IPS-NIHi7 (cell line): ENCODE data around the gene OR13C2.
"Not testable (repeated sequence)": the region's sequence is repeated elsewhere in the genome, so short reads cannot be mapped to it uniquely, and the experiment has no call there.

Experiments
- DNase-seq: peaks from one replicate; pipeline ENCODE4 v3.0.0; 2012; ENCODE audit warnings: mixed read lengths; ENCODE audit errors: extremely low spot score

OR13C2 gene, protein sequence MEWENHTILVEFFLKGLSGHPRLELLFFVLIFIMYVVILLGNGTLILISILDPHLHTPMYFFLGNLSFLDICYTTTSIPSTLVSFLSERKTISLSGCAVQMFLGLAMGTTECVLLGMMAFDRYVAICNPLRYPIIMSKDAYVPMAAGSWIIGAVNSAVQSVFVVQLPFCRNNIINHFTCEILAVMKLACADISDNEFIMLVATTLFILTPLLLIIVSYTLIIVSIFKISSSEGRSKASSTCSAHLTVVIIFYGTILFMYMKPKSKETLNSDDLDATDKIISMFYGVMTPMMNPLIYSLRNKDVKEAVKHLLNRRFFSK

DNA sequence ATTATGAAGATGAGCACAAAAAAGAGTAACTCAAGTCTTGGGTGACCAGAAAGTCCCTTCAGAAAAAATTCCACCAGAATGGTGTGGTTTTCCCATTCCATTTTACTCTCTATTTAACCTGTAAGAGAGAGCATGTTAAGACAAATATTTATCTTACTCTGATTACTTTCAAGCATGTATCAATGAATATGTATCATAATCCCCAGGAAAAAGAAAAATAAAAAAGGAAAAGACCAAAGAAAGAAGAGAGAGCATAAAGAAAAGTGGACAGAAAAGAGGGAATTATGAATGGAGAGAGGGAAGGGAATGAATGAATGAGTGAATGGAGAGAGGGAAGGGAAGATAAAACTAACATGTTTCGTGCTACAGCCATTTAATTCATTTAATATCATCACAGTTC lies at the start of gene OR13C2:
TSS of gene OR13C2 (minus strand) at position 101 of the 400 bp plus-strand sequence. CDS start at position 101, 0 bp downstream.
- DNase-seq: not testable (repeated sequence)

DNA sequence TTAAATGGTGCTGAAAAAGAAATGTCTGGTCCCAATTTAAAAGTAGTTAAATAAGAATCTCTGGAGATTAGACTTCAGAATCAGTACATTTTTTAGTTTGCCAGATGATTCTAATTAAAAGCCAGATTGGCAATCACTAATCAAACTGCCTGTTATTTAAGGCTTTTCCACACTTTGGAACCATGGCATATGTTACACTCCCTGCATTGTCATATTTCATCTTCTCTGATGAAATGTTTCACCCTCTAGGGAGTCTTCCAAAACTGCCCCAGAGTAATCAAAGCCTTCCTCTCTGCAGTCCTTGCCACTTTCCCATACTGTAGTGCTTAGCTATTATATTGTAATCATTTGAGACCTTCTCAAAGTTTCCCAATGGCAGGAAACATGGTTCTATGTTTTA lies 30.0 kb upstream of the OR13C2 start:
- no peak for DNase-seq

DNA sequence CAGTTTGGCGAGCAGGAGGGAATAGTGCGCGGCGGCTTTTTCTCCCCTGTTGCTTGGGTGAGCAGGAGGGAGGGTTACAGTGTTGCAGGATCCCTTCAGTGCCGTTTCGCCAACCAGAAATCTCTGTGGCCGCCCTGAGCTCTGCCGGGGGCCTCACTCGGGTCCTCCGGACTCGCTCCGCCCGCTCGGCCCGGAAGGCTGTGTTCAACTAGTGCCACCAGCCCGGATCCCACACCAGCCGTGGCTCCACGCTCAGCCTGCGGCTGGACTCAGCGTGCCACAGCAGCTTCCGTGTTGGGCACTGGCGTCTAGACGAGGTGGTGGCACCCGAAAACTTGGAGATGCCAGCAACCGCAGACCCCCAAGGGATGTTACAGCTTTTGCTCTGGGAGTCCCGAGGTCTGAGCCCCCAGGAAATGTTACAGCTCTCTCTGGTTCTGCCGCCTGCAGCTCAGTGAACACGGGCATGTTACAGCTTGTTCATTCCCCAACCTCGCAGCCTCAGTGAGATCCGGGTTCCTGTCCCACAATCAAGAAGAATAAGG lies 28.6 kb upstream of the OR13C2 start:
- DNase-seq: no peak

DNA sequence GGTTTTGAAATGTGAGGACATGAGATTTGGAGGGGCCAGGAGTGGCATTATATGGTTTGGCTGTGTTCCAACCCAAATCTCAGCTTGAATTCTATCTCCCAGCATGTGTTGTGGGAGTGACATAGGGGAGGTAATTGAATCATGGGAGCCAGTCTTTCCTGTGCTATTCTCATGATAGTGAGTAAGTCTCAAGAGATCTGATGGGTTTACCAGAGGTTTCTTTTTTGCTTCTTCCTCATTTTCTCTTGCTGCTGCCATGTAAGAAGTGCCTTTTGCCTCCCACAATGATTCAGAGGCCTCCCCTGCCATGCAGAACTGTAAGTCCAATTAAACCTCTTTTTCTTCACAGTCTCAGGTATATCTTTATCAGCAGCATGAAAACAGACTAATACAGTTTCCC lies 20.5 kb upstream of the OR13C2 start:
- not testable (repeated sequence) for DNase-seq

DNA sequence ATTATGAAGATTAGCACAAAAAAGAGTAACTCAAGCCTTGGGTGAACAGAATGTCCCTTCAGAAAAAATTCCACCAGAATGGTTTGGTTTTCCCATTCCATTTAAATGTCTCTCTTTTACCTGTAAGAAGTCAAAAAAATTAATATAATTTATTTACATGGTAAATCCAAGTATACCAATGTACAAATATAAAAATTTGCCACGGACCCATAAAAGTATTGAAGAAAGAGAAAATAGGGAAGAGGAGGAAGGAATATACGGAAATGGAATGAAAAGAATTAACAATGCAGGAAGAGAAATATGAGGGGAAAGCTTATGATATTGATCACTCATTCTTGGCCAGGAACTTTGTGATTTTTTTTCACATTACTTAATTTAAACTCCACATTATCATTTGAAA lies 12.7 kb upstream of the OR13C2 start, which contains the start of gene OR13C9:
TSS of gene OR13C9 (minus strand) at position 101 of the 400 bp plus-strand sequence. CDS start at position 101, 0 bp downstream.
- DNase-seq: no peak

DNA sequence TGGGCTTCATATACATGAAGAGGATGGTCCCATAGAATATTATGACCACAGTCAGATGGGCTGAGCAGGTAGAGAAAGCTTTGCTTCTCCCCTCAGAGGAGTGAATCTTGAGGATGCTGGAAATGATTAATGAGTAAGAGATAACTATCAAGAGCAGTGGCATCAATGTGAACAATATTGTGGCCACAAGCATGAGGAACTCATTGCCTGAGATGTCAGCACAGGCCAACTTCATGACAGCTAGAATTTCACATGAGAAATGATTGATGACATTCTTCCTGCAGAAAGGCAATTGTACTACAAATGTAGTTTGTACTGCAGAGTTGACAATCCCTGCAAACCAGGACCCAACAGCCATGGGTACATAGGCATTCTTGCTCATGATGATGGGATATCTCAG lies 12.0 kb upstream of the OR13C2 start:
- no peak for DNase-seq

DNA sequence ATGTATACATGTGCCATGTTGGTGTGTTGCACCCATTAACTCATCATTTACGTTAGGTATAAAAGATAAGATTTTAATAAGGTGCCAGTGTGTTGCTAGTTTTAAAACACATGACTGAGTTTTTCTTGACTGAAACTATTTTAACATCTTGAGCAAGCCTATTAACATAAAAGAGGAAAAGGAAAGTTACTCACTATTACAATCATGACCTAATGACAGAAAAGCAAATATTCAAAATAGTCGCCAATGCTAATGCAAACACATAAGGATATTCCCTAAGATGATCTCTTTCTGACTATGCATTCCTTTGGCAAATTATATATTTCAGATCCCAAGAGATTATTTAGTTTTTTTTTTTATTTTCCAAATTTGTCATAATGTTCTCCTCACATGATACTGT lies 5.8 kb upstream of the OR13C2 start:
- DNase-seq: no peak

DNA sequence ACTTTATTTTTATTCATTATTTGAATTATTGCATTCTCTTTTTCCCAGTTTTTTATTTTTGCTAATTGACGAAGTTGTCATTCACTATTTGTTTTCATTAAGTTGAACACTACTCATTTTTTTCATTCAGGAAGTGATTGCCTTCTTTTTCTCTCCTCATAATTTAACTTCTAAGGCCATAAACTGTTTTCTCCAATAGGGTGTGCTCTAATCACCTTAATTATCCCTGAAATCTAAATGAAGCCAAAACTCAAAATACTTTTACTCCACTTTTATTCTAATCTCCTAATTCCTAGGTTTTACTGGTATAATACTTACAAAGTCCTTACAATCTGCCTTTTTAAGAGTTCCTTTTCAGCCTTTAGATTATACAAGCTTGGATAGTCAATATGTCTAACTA lies 2.9 kb upstream of the OR13C2 start:
- no peak for DNase-seq

DNA sequence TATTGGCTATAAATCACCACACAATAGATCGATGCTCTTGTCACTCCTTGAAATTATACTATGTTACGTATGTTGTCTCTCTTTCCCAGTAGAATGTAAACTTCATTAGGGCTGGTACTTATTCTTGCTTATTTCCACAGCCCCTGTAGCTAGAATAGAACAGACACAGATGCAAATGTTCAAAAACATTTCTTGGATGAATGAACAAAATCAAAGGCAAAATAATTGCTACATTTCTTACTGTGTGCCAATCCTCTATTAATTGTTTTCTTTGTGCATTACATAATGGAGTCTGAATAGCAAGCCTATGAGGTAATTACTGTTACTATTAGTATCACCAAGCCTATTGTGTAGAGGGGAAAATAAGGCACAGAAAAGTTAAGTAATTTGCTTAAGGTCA lies 725 bp upstream of the OR13C2 start:
- no peak for DNase-seq

DNA sequence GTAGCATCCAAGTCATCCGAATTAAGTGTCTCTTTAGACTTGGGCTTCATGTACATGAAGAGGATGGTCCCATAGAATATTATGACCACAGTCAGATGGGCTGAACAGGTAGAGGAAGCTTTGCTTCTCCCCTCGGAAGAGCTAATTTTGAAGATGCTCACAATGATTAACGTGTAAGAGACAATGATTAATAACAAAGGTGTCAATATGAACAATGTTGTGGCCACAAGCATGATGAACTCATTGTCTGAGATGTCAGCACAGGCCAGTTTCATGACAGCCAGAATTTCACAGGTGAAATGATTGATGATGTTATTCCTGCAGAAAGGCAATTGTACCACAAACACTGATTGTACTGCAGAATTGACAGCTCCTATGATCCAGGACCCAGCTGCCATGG lies 626 bp downstream of the OR13C2 start:
- DNase-seq: no peak

DNA sequence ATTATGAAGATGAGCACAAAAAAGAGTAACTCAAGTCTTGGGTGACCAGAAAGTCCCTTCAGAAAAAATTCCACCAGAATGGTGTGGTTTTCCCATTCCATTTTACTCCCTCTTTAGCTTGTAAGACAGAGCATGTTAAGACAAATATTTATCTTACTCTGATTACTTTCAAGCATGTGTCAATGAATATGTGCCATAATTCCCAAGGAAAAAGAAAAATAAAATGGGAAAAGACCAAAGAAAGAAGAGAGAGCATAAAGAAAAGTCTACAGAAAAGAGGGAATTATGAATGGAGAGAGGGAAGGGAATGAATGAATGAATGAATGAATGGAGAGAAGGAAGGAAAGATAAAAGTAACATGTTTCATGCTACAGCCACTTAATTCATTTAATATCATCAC lies 6.1 kb downstream of the OR13C2 start, which contains the start of gene OR13C5:
TSS of gene OR13C5 (minus strand) at position 101 of the 400 bp plus-strand sequence. CDS start at position 101, 0 bp downstream.
- DNase-seq: not testable (repeated sequence)

DNA sequence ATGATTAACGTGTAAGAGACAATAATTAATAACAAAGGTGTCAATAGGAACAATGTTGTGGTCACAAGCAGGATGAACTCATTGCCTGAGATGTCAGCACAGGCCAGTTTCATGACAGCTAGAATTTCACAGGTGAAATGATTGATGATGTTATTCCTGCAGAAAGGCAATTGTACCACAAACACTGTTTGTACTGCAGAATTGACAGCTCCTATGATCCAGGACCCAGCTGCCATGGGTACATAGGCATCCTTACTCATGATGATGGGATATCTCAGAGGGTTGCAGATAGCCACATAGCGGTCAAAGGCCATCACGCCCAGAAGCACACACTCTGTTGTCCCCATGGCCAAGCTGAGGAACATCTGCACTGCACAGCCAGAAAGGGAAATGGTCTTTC lies 6.7 kb downstream of the OR13C2 start:
- not testable (repeated sequence) for DNase-seq

DNA sequence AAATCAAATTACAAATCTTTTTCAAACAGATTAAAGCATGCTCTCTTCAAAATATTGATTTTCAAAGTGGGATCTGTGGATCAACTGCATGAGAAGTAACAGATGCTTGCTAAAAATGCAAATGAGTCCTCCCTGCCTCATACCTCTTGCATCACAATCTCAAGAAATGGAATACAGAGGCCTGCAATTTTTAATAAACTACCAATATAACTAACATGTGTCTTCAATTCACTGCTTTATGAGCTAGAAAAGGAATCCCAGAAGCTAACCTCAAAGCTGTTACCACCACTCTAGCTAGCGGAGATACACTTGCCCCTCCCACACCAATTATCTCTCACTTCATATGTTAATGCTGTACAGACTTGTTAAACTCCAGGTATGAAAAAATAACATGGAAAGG lies 15.8 kb downstream of the OR13C2 start:
- DNase-seq: no peak

DNA sequence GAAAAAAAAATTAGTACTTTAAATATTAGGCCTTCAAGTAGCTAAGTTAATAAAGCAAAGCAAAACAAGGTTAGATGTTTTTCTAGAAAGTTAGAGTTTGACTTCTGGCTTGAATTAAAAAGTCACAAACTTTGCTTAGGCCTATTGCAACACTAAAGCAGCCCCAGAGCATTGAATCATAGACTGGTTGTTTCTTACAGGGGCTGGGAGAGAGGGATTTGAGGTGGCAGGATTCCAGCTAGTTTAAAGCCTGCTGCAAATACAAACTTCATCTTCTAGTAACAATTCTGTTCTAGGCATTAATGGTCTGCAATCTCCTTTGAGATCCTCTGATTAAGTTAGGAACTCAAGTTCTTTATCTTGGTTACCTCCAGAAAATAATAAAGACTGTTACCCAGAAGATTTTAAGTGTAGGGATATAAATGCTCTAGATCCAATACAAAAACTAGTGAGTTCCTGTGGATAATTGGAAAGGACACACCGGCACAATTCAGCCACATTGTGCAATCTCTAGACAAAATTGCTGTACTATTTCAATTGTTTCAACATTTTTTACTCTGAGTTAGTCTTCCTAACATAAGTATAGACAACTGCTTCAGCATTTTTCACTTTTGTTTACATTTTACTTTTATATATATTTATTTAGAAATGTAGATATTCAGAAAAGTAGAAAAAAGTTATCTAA lies 18.8 kb downstream of the OR13C2 start:
- no peak for DNase-seq

DNA sequence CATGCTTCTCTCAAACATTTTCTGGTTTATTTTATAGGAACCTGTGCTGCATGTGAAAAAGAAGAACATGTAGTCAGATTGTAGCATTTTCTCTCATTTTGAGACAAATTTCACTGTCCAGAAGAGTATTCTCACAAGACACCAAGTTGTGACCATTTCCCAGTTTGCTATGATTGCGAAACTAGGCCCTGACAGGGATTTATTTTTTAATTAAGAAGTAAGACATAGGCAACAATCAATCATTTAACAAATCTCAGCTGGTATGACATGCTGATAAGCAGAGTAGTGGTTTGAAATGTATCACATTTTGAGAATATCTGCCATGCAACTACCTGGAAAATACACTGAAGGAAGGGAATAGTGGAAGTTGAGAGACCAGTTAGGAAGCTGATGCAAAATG lies 24.9 kb downstream of the OR13C2 start:
- DNase-seq: no peak

DNA sequence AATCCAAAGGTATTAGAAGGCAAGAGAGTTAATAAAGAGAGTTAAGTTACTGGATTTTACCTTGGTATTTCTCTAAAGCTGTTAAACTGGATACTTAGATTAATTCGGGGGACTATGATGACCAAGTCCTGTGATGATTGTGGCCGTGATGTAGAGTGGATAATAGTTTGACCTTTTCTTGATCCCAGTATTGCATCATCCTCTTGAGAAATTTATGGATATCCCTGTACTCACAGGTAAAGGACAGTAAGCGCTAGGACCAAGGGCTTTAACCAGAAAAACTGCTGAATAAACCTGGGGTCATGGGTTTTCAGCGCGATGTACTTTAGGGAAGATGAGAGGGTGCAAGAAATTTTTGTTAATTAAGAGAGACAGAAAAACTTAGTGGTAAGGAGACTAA lies 28.2 kb downstream of the OR13C2 start:
- no peak for DNase-seq

DNA sequence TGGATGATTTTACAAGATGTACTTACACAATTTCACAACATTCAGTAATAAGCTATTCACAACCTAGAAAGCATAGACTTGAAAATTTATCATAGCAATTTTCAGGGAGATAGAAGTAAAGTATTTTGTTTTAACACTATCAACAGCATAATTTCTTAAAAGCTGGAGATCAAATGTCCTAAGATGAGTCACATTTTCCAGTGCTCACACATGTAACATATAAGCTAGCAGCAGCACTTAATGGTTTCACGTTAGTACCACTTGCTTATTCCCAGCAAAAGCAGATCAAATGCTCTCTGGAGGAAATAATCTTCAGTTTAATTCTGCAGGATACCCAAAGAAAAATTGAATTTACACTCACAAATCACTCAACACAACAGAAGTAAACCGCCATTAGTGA lies 30.0 kb downstream of the OR13C2 start:
- DNase-seq: no peak

DNA sequence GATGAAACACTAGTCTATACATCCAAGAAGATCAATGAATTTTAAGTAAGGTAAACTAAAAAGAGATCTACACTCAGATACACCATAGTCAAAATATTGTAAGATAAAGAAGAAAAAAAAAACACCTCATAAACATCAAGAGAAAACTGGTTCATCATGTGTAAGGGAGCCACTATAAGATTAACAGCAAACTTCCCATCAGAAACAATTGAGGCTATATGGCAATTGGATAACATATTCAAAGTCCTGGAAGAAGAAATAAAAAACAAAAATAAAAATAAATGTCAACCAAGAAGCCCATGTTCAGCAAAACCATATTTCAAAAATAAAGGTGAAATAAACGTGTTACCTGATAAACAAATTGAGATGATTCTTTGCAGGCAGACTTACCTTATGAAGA lies 32.8 kb downstream of the OR13C2 start:
- no peak for DNase-seq

DNA sequence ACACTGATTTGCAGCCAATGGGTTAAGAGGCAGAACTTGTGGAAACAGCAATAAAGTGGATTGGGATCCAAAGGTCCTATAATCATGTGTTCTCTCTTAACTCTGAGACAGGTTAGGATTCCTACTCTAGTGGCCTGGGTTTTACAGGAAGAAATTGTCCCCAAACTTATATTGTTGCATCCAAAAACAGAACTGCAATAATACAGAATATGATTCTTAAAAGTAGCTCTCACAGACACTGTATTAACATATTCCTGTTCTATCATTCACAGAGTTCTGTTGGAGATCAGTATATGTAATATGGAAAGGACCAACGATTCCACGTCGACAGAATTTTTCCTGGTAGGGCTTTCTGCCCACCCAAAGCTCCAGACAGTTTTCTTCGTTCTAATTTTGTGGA lies 36.6 kb downstream of the OR13C2 start, which contains the start of gene OR13C8:
TSS of gene OR13C8 (plus strand) at position 301 of the 400 bp plus-strand sequence. CDS start at position 301, 0 bp downstream.
- DNase-seq: no peak

DNA sequence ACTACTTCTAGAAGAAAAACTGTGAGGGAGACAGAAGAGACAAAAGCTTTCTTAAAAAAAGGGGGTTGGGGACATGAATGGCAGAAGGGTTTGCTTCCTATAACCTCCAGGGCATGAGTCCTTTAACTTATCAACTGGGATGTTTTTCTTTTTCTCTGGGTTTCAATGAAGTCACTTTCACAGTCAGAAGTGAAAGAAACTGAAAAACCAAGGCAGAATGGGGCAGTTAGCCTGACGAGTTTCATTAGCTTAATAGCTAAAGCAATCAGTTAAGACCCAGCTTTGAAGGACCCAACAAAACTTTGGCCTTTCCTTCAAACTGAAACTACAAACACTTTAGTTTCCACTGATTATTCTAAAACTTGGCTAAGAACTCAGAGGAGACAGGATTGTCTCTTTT lies 41.1 kb downstream of the OR13C2 start:
- no peak for DNase-seq

DNA sequence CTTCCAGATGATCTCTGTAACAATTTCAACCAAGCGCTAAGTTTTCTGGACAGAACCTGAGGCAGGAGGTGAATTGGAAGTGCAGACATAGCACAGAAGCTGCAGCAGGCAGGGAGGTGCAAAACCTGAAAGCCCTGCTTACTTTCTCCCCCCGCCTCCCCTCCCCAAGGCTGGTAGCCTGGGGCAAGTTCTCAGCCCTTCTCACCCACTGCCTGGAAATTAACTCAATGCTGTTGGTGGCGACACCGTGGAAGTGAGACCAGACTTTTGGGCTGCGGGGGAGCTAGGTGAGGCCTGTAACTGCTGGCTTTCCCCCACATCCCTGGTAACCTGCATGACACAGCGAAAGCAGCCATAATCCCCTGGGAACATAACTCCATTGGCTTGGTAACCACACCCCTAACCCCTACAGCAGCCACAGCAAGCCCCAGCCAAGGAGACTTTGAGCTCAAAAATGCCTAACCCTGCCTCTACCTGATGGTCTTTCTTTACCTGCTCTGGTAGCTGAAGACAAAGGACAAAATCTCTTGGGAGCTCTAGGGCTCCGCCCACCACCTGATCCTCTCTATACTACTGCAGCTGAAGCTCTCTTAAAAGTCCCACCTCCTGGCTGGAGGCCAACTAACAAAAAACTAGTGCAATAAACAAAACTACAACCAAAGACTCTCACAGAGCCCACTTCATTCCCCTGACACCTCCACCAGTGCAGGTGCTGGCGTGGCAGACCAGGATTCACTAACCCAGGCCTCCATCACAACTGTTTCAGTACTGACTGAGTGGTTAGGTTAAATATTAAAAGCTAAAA lies 48.4 kb downstream of the OR13C2 start:
- no peak for DNase-seq

DNA sequence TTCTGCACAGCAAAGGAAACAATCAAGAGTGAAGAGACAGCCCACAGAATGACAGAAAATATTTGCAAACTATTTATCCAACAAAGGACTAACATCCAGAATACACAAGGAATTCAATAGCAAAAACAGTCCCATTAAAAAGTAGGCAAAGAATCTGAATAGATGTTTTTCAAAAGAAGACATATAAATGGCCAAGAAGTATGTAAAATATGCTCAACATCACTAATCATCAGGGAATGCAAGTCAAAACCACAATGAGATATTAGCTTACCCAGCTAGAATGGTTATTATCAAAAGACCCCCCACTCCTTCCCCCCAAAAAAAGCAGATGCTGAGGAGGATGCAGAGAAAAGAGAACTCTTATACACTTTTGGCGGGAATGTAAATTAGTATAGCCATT lies 49.9 kb downstream of the OR13C2 start:
- DNase-seq: no peak
